ENCODE data around the gene TRNAU1AP.
A peak's percentile ranks its signal among the peaks of the same experiment; 100 is the strongest.
"Not testable (repeated sequence)": the region's sequence is repeated elsewhere in the genome, so short reads cannot be mapped to it uniquely, and the experiment has no call there.

TRNAU1AP gene

DNA sequence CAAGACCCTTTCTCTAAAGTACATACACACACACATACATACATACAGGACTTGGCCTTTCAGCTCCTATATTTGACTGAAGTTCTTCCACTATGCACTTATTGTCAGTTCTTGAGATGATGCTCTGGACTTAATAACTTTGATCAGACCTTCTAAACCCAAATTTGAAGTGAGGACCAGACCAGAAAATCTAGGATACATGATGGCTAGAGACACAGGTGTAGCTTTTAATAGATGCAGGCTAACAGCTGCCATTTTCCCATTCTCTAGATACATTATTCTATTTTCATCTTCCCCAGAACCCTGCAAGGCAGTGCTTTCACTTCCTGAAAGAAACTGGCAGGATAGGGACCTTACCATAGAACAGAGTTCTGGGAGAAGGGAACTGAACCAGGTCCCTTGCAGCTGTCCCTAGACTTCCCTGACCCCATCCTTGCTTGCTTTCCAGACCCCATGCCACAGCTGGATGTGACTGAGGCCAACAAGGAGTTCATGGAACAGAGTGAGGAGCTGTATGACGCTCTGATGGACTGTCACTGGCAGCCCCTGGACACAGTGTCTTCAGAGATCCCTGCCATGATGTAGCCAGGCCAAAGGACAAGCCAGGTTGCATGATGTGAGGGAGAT, 24.3 kb downstream of the TRNAU1AP start:
- no peak for DNase-seq (ENCODE audit: low read depth in 2 of 2)

GRCh38 chr1:28577738-28578536, 25.1 kb downstream of the TRNAU1AP start:
- no peak for DNase-seq (ENCODE audit: low read depth in 2 of 2)

- no peak for DNase-seq (ENCODE audit: low read depth in 2 of 2)
These were observed 25.9 kb downstream of the TRNAU1AP start for GRCh38 chr1:28578696-28579218.

GRCh38 chr1:28579401-28579800, 26.5 kb downstream of the TRNAU1AP start:
- DNase-seq (ENCODE audit: low read depth in 2 of 2): no peak

- peak in 1 of 2 donors; percentile 23 for DNase-seq (ENCODE audit: low read depth in 2 of 2)
These were observed 28.0 kb downstream of the TRNAU1AP start for GRCh38 chr1:28580722-28581530.

GRCh38 chr1:28581531-28582247, 28.8 kb downstream of the TRNAU1AP start:
- DNase-seq (ENCODE audit: low read depth in 2 of 2): peak; percentile 89 to 91

DNA sequence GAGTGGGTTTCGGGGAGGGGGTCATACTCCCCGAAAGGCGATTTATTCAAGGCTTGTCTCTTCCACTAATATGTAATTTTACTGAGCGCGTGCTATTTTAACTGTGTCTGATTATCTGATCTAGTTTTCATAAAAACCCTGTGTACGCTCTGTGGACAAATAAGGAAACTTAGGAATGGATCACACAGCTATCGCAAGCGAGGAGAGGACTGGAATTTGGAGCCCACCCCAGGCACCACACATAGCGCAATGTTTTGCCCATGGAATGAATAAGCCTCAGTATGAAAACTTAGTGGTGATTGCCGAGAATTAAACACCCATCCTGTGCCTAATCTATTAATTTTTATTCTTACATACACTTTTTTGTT, 29.3 kb downstream of the TRNAU1AP start:
- DNase-seq (ENCODE audit: low read depth in 2 of 2): no peak

- DNase-seq (ENCODE audit: low read depth in 2 of 2): not testable (repeated sequence)
These were observed 33.9 kb downstream of the TRNAU1AP start for GRCh38 chr1:28586585-28587391.

DNA sequence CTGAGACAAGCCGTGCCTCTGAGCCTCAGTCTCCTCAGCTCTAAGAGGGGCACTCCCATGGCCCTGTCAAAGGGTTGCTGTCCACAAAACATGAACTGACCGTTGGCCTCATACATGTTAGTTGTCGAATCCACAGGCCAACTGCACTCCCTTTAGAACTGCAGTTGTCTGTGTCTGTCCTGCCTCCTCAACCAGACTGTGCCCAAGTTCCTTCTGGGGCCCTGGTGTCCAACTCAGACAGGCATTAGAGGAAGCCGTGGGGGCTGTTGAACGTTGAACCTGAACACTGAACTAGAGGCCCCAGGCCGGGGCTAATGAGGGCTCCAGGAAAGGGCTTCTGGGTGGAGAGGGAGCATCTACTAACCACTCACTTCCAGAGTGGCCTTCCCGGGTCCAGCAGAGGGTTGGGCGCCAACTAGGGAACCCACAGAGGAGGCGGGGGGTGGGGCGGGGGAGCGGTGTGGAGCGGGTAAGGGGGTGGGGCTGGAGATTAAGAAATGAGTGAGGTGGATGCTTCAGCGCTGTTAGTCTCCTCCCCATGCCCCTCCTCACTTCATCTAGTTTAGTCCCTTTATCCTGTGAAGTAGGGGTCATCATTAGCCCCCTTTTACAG, 38.9 kb downstream of the TRNAU1AP start, which contains the start of gene RAB42:
Gene RAB42 (plus strand): TSS at position 558 of the 613 bp plus-strand sequence. CDS start 247 bp downstream, outside the sequence.
- DNase-seq (ENCODE audit: low read depth in 2 of 2): no peak

DNA sequence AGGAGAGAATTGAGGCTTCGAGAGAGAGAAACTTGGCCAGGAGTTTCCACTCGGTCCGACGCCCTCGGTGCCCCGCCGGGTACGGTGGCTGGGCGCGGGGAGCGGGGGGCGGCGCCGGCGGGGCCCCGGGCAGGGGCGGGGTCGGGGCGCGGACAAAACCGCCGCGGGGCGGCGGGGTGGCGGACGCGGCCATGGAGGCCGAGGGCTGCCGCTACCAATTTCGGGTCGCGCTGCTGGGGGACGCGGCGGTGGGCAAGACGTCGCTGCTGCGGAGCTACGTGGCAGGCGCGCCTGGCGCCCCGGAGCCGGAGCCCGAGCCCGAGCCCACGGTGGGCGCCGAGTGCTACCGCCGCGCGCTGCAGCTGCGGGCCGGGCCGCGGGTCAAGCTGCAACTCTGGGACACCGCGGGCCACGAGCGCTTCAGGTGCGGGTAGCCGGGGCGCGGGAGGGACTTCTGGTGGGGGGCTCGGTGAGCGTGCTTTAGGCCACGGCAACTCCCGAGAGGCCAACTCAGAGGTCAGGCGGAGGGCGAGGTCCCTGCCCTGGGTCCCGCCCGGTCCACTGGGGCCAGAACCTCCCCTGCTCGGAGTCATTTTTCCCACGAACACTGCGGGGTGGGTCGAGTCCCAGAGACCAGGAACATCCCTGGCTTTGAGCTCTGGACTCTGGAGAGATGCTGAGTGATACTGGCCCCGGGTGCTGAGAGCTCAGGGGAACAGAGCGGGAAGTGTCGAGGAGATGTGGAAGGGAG, 39.6 kb downstream of the TRNAU1AP start:
- DNase-seq (ENCODE audit: low read depth in 2 of 2): no peak

DNA sequence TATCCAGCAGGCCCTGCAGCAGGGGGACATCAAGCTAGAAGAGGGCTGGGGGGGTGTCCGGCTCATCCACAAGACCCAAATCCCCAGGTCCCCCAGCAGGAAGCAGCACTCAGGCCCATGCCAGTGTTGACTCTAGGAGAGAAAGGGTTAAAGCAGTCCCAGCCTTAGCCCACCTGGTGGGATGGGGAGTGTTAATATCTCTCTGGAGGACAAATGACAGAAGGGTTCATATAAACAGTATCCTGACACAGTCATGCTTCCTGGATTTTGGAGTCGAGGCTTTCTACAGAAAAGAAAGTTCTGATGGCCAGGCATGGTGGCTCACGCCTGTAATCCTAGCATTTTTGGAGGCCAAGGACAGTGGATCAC, 41.1 kb downstream of the TRNAU1AP start:
- not testable (repeated sequence) for DNase-seq (ENCODE audit: low read depth in 2 of 2)

GRCh38 chr1:28594686-28595411, 42.0 kb downstream of the TRNAU1AP start:
- DNase-seq (ENCODE audit: low read depth in 2 of 2): not testable (repeated sequence)

DNA sequence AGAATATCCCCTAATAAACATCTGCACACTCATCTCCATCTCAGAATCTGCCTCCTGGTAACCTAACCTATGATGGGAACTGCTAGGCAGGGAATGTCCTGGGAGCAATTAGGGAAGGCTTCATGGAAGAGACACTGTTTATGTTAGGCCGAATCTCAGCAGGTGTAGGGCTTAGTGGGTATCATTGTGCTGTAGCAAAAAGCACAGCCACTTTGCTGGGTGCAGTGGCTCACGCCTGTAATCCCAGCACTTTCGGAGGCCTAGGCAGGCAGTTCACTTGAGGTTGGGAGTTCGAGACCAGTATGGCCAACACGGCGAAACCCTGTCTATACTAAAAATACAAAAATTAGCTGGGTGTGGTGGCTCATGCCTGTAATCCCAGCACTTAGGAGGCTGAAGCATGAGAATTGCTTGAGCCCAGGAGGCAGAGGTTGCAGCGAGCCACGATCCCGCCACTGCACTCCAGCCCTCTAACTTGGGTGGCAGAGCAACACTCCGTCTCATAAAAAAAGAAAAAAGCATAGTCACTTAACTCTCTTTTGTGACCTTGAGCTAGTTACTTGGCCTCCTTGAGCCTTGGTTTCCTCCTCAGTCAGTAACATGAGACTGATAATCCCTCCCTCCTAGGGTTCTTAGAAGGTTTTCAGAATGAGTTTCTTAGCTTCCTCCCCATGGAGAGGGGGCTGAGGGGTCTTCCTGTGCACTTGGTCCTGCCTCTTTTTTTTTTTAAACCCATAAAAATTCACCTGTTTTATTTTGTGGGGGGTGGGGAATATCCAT, 42.7 kb downstream of the TRNAU1AP start:
- DNase-seq (ENCODE audit: low read depth in 2 of 2): no peak

DNA sequence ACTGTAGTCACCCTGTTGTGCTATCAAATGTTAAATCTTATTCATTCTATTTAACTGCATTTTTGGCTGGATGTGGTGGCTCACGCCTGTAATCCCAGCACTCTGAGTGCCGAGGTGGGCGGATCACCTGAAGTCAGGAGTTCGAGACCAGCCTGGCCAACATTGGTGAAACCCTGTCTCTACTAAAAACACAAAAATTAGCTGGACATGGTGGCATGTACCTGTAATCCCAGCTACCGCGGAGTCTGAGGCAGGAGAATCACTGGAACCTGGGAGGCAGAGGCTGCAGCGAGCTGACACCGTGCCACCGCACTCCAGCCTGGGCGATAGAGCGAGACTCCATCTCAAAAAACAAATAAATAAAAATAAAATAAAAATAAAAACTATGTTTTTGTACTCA, 43.4 kb downstream of the TRNAU1AP start:
- not testable (repeated sequence) for DNase-seq (ENCODE audit: low read depth in 2 of 2)

DNA sequence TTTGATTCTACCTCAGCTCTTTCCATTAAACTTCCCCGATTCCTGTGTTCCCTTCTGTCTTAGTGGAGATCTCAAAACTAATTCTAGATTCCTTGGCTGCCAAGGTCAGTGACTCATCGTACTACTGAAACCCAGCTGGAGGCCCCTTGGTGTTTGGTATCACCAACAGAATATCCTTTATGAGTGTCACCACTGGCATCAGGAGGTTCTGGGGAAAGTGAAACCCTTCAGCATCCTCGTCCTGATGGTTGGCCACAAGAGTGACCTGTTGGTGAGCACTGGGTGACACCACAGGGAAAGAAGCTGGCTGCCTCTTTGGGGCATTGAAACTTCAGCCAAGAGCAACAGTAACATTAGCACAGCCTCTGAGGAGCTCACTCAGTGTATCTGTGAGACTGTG, 48.8 kb downstream of the TRNAU1AP start:
- no peak for DNase-seq (ENCODE audit: low read depth in 2 of 2)

DNA sequence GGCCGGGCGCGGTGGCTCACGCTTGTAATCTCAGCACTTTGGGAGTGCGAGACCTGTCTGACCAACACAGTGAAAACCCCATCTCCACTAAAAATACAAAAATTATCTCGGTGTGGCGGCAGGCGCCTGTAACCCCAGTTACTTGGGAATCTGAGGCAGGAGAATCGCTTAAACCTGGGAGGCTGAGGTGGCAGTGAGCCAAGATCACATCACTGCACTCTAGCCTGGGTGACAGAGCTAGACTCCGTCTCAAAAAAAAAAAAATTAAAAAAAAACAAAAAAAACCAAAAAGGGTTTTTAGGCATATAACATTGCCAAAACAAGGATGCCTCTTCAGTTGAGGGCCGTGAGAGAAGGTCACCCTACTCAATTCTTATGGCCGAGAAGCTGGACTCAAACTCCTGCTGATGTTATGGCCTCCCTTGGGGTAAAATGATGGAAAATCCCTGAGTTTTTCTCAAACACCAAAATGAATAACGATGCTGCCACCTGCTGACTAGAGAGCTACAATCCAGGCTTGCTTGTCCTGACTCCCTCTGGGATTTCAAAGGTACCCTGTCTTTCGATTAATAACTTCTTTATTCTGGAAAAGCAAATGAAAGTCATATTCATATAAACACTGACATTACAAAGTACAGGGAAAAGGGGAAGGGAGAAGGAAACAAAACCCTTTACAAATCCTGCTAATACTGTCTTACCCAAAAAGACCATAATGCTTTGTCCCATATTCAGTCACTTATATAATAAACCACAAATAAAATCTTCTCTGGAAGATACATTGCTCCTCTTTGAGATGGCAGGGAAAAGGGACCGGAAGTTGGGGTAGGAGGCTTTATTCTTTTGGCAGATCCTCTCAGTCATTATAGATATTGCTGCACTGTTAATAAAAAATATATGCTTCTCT, 49.9 kb downstream of the TRNAU1AP start:
- no peak for DNase-seq (ENCODE audit: low read depth in 2 of 2)

GRCh38 chr1:28604411-28604810, 51.5 kb downstream of the TRNAU1AP start:
- no peak for DNase-seq (ENCODE audit: low read depth in 2 of 2)
